Measurements from ENCODE around the gene RBPJ. TPM values are rescaled to one million over a fixed set of nuclear protein-coding genes. Genes with fewer than 3 reads are reported as not detected.

The RBPJ gene
- total and polyA plus RNA-seq, 12 donors: 10.1 to 59.1 (median 38.1) TPM

DNA sequence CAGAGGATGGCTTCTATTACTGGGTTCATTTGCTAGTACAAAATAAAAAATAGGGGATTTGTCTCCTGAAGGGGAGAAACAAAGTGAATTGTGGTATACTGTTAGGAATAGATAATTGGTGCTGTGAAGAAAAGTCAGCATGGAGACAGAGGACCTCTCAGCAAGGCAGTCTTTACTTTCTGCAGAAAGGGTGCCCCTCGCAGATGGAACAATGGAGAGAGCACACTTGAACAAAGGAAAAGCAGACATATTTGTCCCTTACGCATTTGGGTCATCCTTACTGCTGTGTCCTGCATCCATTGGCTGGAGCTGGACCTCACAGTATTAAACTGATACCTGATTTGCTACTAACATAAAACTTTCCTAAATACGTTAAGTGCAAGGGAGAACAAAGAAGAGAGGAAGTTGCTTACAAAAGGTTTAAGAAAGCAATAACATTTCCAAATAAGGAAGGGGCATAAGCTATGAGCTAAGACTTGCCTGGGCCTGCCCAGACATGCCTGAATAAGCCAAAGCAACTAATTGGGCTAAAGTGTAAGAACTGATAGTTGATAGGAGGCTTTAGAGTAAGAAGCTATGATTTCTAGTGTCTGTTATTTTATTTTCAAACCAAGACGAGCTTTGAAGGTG is 85.6 kb downstream of the RBPJ start:
- intact Hi-C loops (cut with DNase I): loop anchor here in 7 of 10 donors (2.0 to 10.0 kb wide), 8 partner anchors 72 to 634 kb away; no protein-coding TSS in a partner anchor
- DNase-seq (no peak), ATAC-seq (no peak)
- Histone ChIP-seq H3K4me1 (peaks cover 0 to 9% (median 6%) of the 10 kb centered on the region in 9 donors), H3K27ac (peak overlapping the region in 1 of 10 donors; percentile 51), H3K9me3 (peaks cover 0 to 22% (median 11%) of the 10 kb centered on the region in 11 donors), H3K36me3 (peaks cover 0 to 34% (median 16%) of the 10 kb centered on the region in 9 donors), H3K4me3 (no peak overlapping the region), H3K27me3 (no peaks in the 10 kb centered on the region)
- TF ChIP-seq, protein P1, sequence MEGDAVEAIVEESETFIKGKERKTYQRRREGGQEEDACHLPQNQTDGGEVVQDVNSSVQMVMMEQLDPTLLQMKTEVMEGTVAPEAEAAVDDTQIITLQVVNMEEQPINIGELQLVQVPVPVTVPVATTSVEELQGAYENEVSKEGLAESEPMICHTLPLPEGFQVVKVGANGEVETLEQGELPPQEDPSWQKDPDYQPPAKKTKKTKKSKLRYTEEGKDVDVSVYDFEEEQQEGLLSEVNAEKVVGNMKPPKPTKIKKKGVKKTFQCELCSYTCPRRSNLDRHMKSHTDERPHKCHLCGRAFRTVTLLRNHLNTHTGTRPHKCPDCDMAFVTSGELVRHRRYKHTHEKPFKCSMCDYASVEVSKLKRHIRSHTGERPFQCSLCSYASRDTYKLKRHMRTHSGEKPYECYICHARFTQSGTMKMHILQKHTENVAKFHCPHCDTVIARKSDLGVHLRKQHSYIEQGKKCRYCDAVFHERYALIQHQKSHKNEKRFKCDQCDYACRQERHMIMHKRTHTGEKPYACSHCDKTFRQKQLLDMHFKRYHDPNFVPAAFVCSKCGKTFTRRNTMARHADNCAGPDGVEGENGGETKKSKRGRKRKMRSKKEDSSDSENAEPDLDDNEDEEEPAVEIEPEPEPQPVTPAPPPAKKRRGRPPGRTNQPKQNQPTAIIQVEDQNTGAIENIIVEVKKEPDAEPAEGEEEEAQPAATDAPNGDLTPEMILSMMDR (IDR thresholded peaks at IDR 0.05): no peak
- WGBS, 2 donors: 96% methylated on average over 4 of the region's 4 CpGs

DNA sequence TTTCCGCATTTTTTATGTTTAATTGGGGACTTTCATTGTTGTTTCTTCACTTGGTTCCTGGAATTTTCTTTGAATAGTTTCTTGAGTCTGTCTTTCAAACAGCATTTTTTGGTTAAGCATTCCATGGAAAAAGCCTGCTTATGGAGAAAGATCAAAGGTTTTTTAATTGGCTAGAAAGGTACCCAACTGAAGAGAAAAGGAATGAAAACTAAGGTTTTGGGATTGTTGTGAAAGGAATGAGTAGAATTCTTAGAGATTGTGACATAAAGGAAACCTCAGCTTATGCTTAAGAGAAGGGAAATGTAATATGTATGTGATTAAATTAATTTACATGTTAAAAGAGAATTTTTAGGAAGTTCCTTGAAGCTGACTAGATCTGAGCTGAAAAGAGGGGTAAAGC is 86.7 kb downstream of the RBPJ start:
- ATAC-seq (no peak), DNase-seq (no peak)
- TF ChIP-seq, protein P1 (IDR thresholded peaks at IDR 0.05): no peak
- intact Hi-C loops (cut with DNase I): loop anchor here in 7 of 10 donors (2.0 to 10.0 kb wide), 8 partner anchors 73 to 635 kb away; no protein-coding TSS in a partner anchor
- WGBS, 2 donors: 99 to 100% methylated on average over 1 of the region's 1 CpG
- peaks cover 0 to 14% (median 7%) of the 10 kb centered on the region in 9 donors for H3K4me1 ChIP-seq
- peaks cover 0 to 22% (median 11%) of the 10 kb centered on the region in 11 donors for H3K9me3 ChIP-seq
- no peak overlapping the region for H3K4me3 ChIP-seq
- no peaks in the 10 kb centered on the region for H3K27me3 ChIP-seq
- peak overlapping the region in 1 of 10 donors; percentile 36 for H3K27ac ChIP-seq
- peaks cover 0 to 36% (median 16%) of the 10 kb centered on the region in 9 donors for H3K36me3 ChIP-seq

DNA sequence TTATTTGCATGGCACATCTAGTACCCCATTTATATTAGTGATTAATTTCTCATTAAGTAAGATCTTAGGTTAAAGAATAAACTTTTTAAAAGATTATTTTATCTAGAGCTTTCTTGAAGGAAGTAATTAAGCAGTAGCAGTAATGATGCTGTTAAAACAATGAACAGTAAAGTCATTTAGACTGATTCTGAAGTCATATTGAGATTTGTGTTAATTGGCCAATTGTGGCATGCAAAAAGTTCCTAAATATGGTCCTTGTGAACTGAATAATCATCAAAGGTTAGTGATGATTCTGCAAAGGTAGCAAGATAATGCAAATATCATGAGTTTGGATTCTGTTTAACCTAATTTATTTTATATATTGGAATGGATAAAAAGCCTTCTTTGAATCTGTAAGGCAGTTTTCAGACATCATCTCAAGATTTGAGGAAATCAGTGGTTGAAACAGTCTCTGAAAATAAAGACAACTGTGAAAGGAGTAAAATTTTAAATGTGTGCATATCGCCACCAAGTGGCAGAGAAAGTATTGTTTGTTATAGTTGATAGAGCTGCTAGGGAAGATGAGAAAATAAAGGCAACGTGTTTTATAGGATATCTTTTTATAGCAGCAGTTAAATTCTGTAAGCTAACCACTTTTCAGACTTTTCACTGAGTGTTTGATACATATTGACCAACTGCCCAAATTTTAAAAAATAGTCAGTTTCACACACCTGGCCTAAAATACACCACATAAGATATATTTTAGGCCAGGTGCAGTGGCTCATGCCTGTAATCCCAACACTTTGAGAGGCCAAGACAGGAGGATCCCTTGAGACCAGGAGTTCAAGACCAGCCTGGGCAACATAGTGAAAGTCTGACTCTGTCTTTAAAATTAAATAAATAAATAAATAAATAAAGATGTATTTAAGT is 89.8 kb downstream of the RBPJ start:
- peak in 1 of 2 donors; percentile 63 for DNase-seq
- H3K4me1 ChIP-seq: peaks cover 4 to 29% (median 17%) of the 10 kb centered on the region in 9 donors
- 4 to 7% methylated on average over 2 of the region's 2 CpGs for WGBS, 2 donors
- H3K4me3 ChIP-seq: no peak overlapping the region
- H3K27ac ChIP-seq: no peak overlapping the region
- H3K36me3 ChIP-seq: peaks cover 0 to 62% (median 16%) of the 10 kb centered on the region in 9 donors
- TF ChIP-seq, protein P1 (IDR thresholded peaks at IDR 0.05): peak; percentile 38 to 79 (median 70)
- no peaks in the 10 kb centered on the region for H3K27me3 ChIP-seq
- peak in 4 of 8 donors; percentile 34 to 71 (median 56) for ATAC-seq
- peaks cover 0 to 16% (median 11%) of the 10 kb centered on the region in 11 donors for H3K9me3 ChIP-seq
- intact Hi-C loops (cut with DNase I): loop anchor here in 9 of 10 donors (1.0 to 10.0 kb wide), 15 partner anchors 78 to 966 kb away; partner anchors contain the start of gene RBPJ (in 1 of the 9)
